Upper lobe of left lung (tissue), 6 donors: ENCODE measurements around the gene ZNF606. TPM values are rescaled to one million over a fixed set of nuclear protein-coding genes. Genes with fewer than 3 reads are reported as not detected.

Experiments used
- ATAC-seq, 2 donors: fragments of 200-7000 bp; cut with Tn5 transposase; one replicate each; pipeline ENCODE4 v1.9.1; 2022; ENCODE audit warnings: mild to moderate bottlenecking in 2 of 2, moderate library complexity in 2 of 2; ENCODE audit not compliant: low FRiP score in 2 of 2
- DNase-seq, 2 donors: peaks; one replicate each; pipeline ENCODE4 v3.0.0-alpha.2; 2019 to 2020
- H3K27ac ChIP-seq, 4 donors: fragments of 200-600 bp; sonication (generic); one replicate each; pipeline ENCODE4 v1.5.1; 2016 to 2019
- H3K27me3 ChIP-seq, 4 donors: fragments of 200-600 bp; sonication (generic); one replicate each; pipeline ENCODE4 v1.5.1; 2017 to 2019
- H3K36me3 ChIP-seq, 4 donors: fragments of 200-600 bp; sonication (generic); one replicate each; pipeline ENCODE4 v1.5.1; 2016 to 2019
- H3K4me1 ChIP-seq, 4 donors: fragments of 200-600 bp; sonication (generic); one replicate each; pipeline ENCODE4 v1.5.1; 2018 to 2019
- H3K4me3 ChIP-seq, 4 donors: fragments of 200-600 bp; sonication (generic); one replicate each; pipeline ENCODE4 v1.5.1; 2017 to 2019; ENCODE audit warnings: mild to moderate bottlenecking in 2 of 4, moderate library complexity in 1 of 4
- H3K9me3 ChIP-seq, 4 donors: fragments of 200-600 bp; sonication (generic); one replicate each; pipeline ENCODE4 v1.5.1; 2018 to 2019
- CTCF ChIP-seq, 6 experiments: fragments of 450-650 bp in 4 of 6; fragments of 200-600 bp in 2 of 6; sonication (generic) in 2 of 6; IDR thresholded peaks; one replicate each; pipeline ENCODE4 v1.5.1; 2016 to 2019; ENCODE audit warnings: antibody characterized with exemption in 6 of 6
- EP300 ChIP-seq, 4 donors: sonication (generic); formaldehyde crosslinking; IDR thresholded peaks; one replicate each; pipeline ENCODE4 v1.5.1; 2017; ENCODE audit warnings: antibody characterized with exemption in 4 of 4, control low read depth in 2 of 4
- POLR2A ChIP-seq, 4 donors: fragments of 450-650 bp; IDR thresholded peaks; one replicate each; pipeline ENCODE4 v1.5.1; 2016 to 2017; ENCODE audit warnings: antibody characterized with exemption in 4 of 4, mild to moderate bottlenecking in 2 of 4
- POLR2AphosphoS5 ChIP-seq, 2 donors: sonication (generic); formaldehyde crosslinking; IDR thresholded peaks; one replicate each; pipeline ENCODE4 v1.5.1; 2017; ENCODE audit warnings: antibody characterized with exemption in 2 of 2
- WGBS, 2 donors: methylation state at CpG; one replicate each; pipeline ENCODE4 v1.1.5; 2017 to 2018; 5-methylcytosine and 5-hydroxymethylcytosine counted together
- total RNA-seq, 6 donors: library from RNA; depleted of rRNA in 4 of 6; stranded (reverse); fragments of >200 nt in 4 of 6; gene quantifications; one replicate each; pipeline versions ENCODE4 v1.1.0 to v1.2.1, GENCODE V29; 2016 to 2021
- donor health status: DM: no; HTN: no; CAD: no; lungs with moderate emphysema.
- donor health status: DM: no; HTN: yes; CAD: no; lungs with severe emphysema.

ZNF606 gene
- total RNA-seq, 6 donors from 2014 or later: 9.6 to 40.9 (median 15.4) TPM

GRCh38 chr19:57949702-57950101 is 52.9 kb downstream of the ZNF606 start:
- H3K9me3 ChIP-seq: peaks cover 4 to 64% (median 25%) of the 10 kb centered on the region in 4 donors
- peaks cover 6 to 16% (median 7%) of the 10 kb centered on the region in 4 donors for H3K4me1 ChIP-seq
- H3K36me3 ChIP-seq: no peaks in the 10 kb centered on the region
- ATAC-seq: no peak
- H3K27me3 ChIP-seq: no peaks in the 10 kb centered on the region
- TF ChIP-seq CTCF (IDR thresholded peaks at IDR 0.05) (no peak), EP300 (IDR thresholded peaks at IDR 0.05) (no peak), POLR2A (IDR thresholded peaks at IDR 0.05) (no peak), POLR2AphosphoS5 (IDR thresholded peaks at IDR 0.05) (no peak)
- H3K4me3 ChIP-seq: no peak overlapping the region
- DNase-seq: peak in 1 of 2 donors; percentile 68
- H3K27ac ChIP-seq: no peak overlapping the region
- 90 to 93% methylated on average over 8 to 12 of the region's 12 CpGs for WGBS, 2 donors

GRCh38 chr19:57949296-57949695 is 53.3 kb downstream of the ZNF606 start:
- H3K4me3 ChIP-seq: no peak overlapping the region
- no peaks in the 10 kb centered on the region for H3K36me3 ChIP-seq
- peaks cover 6 to 16% (median 7%) of the 10 kb centered on the region in 4 donors for H3K4me1 ChIP-seq
- H3K27me3 ChIP-seq: no peaks in the 10 kb centered on the region
- H3K9me3 ChIP-seq: peaks cover 4 to 64% (median 28%) of the 10 kb centered on the region in 4 donors
- DNase-seq (peak in 1 of 2 donors; percentile 78), ATAC-seq (no peak)
- H3K27ac ChIP-seq: no peak overlapping the region
- WGBS, 2 donors: 93 to 94% methylated on average over 15 to 24 of the region's 24 CpGs
- TF ChIP-seq POLR2A (IDR thresholded peaks at IDR 0.05) (no peak), EP300 (IDR thresholded peaks at IDR 0.05) (no peak), CTCF (IDR thresholded peaks at IDR 0.05) (no peak), POLR2AphosphoS5 (IDR thresholded peaks at IDR 0.05) (no peak)

GRCh38 chr19:57947419-57948134 is 55.0 kb downstream of the ZNF606 start, which contains the start of gene ZNF256:
TSS of gene ZNF256 (minus strand) at chr19:57947706. CDS start at chr19:57947474, 232 bp downstream.
- peak; percentile 66 to 80 for TF ChIP-seq POLR2AphosphoS5 (IDR thresholded peaks at IDR 0.05)
- TF ChIP-seq CTCF (IDR thresholded peaks at IDR 0.05): peak; percentile 42 to 85 (median 70)
- no peak for TF ChIP-seq EP300 (IDR thresholded peaks at IDR 0.05)
- peak in 1 of 4 donors; percentile 24 for TF ChIP-seq POLR2A (IDR thresholded peaks at IDR 0.05)
- peaks cover 15 to 64% (median 37%) of the 10 kb centered on the region in 4 donors for H3K9me3 ChIP-seq
- 14 to 31% methylated on average over 10 to 32 of the region's 54 CpGs for WGBS, 2 donors

GRCh38 chr19:57947088-57947418 is 55.6 kb downstream of the ZNF606 start:
- Histone ChIP-seq H3K4me3 (peak overlapping the region; percentile 71 to 93 (median 80)), H3K9me3 (peaks cover 20 to 65% (median 42%) of the 10 kb centered on the region in 4 donors), H3K36me3 (peaks cover 4 to 22% (median 17%) of the 10 kb centered on the region in 4 donors), H3K27me3 (no peaks in the 10 kb centered on the region), H3K27ac (peak overlapping the region; percentile 77 to 87 (median 84)), H3K4me1 (peaks cover 6 to 16% (median 7%) of the 10 kb centered on the region in 4 donors)
- no peak for DNase-seq
- 0% methylated on average over 8 of the region's 18 CpGs; no CpG with 5 or more reads in 1 of the 2 donors for WGBS, 2 donors
- no peak for TF ChIP-seq EP300 (IDR thresholded peaks at IDR 0.05)
- ATAC-seq: no peak

More at GRCh38 chr19:57947419-57948134, 55.0 kb downstream of the ZNF606 start, which contains the start of gene ZNF256:
- H3K4me3 ChIP-seq: peak within 1 kb of the TSS; percentile 71 to 93 (median 80)
- H3K4me1 ChIP-seq: peaks cover 6 to 16% (median 7%) of the 10 kb centered on the region in 4 donors
- DNase-seq: peak; percentile 86 to 96
- no peaks in the 10 kb centered on the region for H3K27me3 ChIP-seq
- peak; percentile 95 to 98 for ATAC-seq
- peaks cover 0 to 17% (median 12%) of the 10 kb centered on the region in 4 donors for H3K36me3 ChIP-seq
- H3K27ac ChIP-seq: peak within 1 kb of the TSS; percentile 77 to 87 (median 84)

- Histone ChIP-seq H3K27ac (no peak overlapping the region), H3K36me3 (peaks cover 11 to 30% (median 25%) of the 10 kb centered on the region in 4 donors), H3K9me3 (peaks cover 27 to 69% (median 49%) of the 10 kb centered on the region in 4 donors), H3K27me3 (no peaks in the 10 kb centered on the region), H3K4me3 (peak overlapping the region in 1 of 4 donors; percentile 93), H3K4me1 (peaks cover 6 to 16% (median 7%) of the 10 kb centered on the region in 4 donors)
- no peak for DNase-seq
- TF ChIP-seq POLR2A (IDR thresholded peaks at IDR 0.05): no peak
- 53 to 69% methylated on average over 2 of the region's 2 CpGs for WGBS, 2 donors
- no peak for ATAC-seq
These were observed 56.3 kb downstream of the ZNF606 start for GRCh38 chr19:57946316-57946715.
